Measurements from ENCODE around the gene GRN.
"Not testable (repeated sequence)": the region's sequence is repeated elsewhere in the genome, so short reads cannot be mapped to it uniquely, and the experiment has no call there.

Gene GRN

GRCh38 chr17:44361292-44362260 lies 16.5 kb downstream of the GRN start:
- DNase-seq, result no peak

- no peak for DNase-seq
These were observed 17.4 kb downstream of the GRN start for GRCh38 chr17:44362459-44362948.

- DNase-seq, result no peak
These were observed 18.0 kb downstream of the GRN start for GRCh38 chr17:44362949-44363612.

- peak; percentile 59 for DNase-seq
These were observed 18.6 kb downstream of the GRN start, which contains the start of gene FAM171A2 for GRCh38 chr17:44363613-44364159. TSS of gene FAM171A2 (minus strand) at chr17:44363853. CDS start at chr17:44363714, 139 bp downstream.

- DNase-seq, result not testable (repeated sequence)
These were observed 19.9 kb downstream of the GRN start for GRCh38 chr17:44365051-44365450.

GRCh38 chr17:44367231-44367979 lies 22.3 kb downstream of the GRN start:
- no peak for DNase-seq

- not testable (repeated sequence) for DNase-seq
These were observed 23.5 kb downstream of the GRN start for GRCh38 chr17:44368391-44369243.

GRCh38 chr17:44369414-44370023 lies 24.4 kb downstream of the GRN start:
- not testable (repeated sequence) for DNase-seq

GRCh38 chr17:44372036-44372435 lies 26.9 kb downstream of the GRN start:
- DNase-seq, result no peak

GRCh38 chr17:44374306-44375195 lies 29.4 kb downstream of the GRN start:
- DNase-seq, result no peak

GRCh38 chr17:44375196-44376017 lies 30.3 kb downstream of the GRN start:
- DNase-seq, result no peak

GRCh38 chr17:44376124-44376523 lies 31.0 kb downstream of the GRN start:
- no peak for DNase-seq

- DNase-seq, result no peak
These were observed 31.7 kb downstream of the GRN start for GRCh38 chr17:44376779-44377178.

- DNase-seq, result no peak
These were observed 33.1 kb downstream of the GRN start for GRCh38 chr17:44378171-44378705.

- no peak for DNase-seq
These were observed 34.8 kb downstream of the GRN start for GRCh38 chr17:44379887-44380286.

- DNase-seq, result no peak
These were observed 35.7 kb downstream of the GRN start for GRCh38 chr17:44380767-44381166.

GRCh38 chr17:44381810-44382305 lies 36.8 kb downstream of the GRN start:
- no peak for DNase-seq

GRCh38 chr17:44382917-44383316 lies 37.8 kb downstream of the GRN start:
- DNase-seq, result no peak
